CD14-positive monocyte (primary cell): Measurements from ENCODE around the gene COX5A. TPM values are rescaled to one million over a fixed set of nuclear protein-coding genes. Genes with fewer than 3 reads are reported as not detected.
"Not testable (repeated sequence)": the region's sequence is repeated elsewhere in the genome, so short reads cannot be mapped to it uniquely, and the experiment has no call there.

Experiments used
- DNase-seq, 3 donors: peaks; one replicate each; pipeline ENCODE4 v3.0.0-alpha.2; 2011 to 2022
- H2AFZ ChIP-seq: 2 replicates; pipeline ENCODE4 v1.6.0; 2012; ENCODE audit warnings: mild to moderate bottlenecking, low read depth, low read length, inconsistent platforms; ENCODE audit not compliant: insufficient read depth, poor library complexity, severe bottlenecking
- H3K27ac ChIP-seq, 2 donors: 1 replicate in 1 of 2; 2 replicates in 1 of 2; pipeline ENCODE4 v1.5.1; 2012 to 2013; ENCODE audit warnings: low read length in 2 of 2, control low read depth in 1 of 2, inconsistent platforms in 1 of 2, low read depth in 1 of 2, mild to moderate bottlenecking in 1 of 2
- H3K27me3 ChIP-seq, 2 donors: one replicate each; pipeline versions ENCODE4 v1.6.0 to v1.6.1; 2011 to 2013; ENCODE audit warnings: low read length in 2 of 2; ENCODE audit not compliant: control insufficient read depth in 2 of 2, insufficient read depth in 2 of 2
- H3K36me3 ChIP-seq, 2 donors: replicated peaks in 1 of 2; 1 replicate in 1 of 2; 2 replicates in 1 of 2; pipeline versions ENCODE4 v1.5.1 to v1.6.1; 2012 to 2013; ENCODE audit warnings: low read length in 2 of 2, control low read depth in 1 of 2, inconsistent platforms in 1 of 2, mild to moderate bottlenecking in 1 of 2; ENCODE audit not compliant: insufficient read depth in 2 of 2, control insufficient read depth in 1 of 2
- H3K4me1 ChIP-seq, 2 donors: 1 replicate in 1 of 2; 2 replicates in 1 of 2; pipeline versions ENCODE4 v1.5.1 to v1.6.1; 2012 to 2013; ENCODE audit warnings: low read length in 2 of 2, control low read depth in 1 of 2, inconsistent platforms in 1 of 2, mild to moderate bottlenecking in 1 of 2, moderate library complexity in 1 of 2; ENCODE audit not compliant: insufficient read depth in 2 of 2, control insufficient read depth in 1 of 2
- H3K4me2 ChIP-seq: replicated peaks from 2 replicates; pipeline ENCODE3; 2012; ENCODE audit warnings: low read length, moderate library complexity, mild to moderate bottlenecking; ENCODE audit not compliant: poor library complexity, severe bottlenecking; ENCODE audit errors: extremely low read depth
- H3K4me3 ChIP-seq, 3 experiments: fragments of 200-600 bp in 1 of 3; sonication (generic) in 1 of 3; replicated peaks in 1 of 3; 1 replicate in 2 of 3; 2 replicates in 1 of 3; pipeline ENCODE4 v1.5.1; 2011 to 2013; ENCODE audit warnings: low read length in 3 of 3, mild to moderate bottlenecking in 3 of 3, control low read depth in 2 of 3, low read depth in 2 of 3, inconsistent platforms in 1 of 3, moderate library complexity in 1 of 3
- H3K79me2 ChIP-seq: 2 replicates; pipeline ENCODE4 v1.6.0; 2012; ENCODE audit warnings: mild to moderate bottlenecking, control low read depth, inconsistent platforms, low read length, moderate library complexity; ENCODE audit not compliant: insufficient read depth
- H3K9ac ChIP-seq: 2 replicates; pipeline ENCODE4 v1.6.0; 2017; ENCODE audit warnings: low read length, mild to moderate bottlenecking; ENCODE audit not compliant: insufficient read depth, poor library complexity, severe bottlenecking
- H3K9me3 ChIP-seq, 2 donors: replicated peaks in 1 of 2; 1 replicate in 1 of 2; 2 replicates in 1 of 2; pipeline versions ENCODE4 v1.5.1 to v1.6.1; 2012 to 2013; ENCODE audit warnings: low read length in 2 of 2, control low read depth in 1 of 2; ENCODE audit not compliant: control insufficient read depth in 1 of 2, insufficient read depth in 1 of 2
- H4K20me1 ChIP-seq: 2 replicates; pipeline ENCODE4 v1.6.0; 2012; ENCODE audit warnings: mild to moderate bottlenecking, low read length, control low read depth, moderate library complexity; ENCODE audit not compliant: insufficient read depth
- H3K27ac Mint-ChIP-seq, 7 donors: one replicate each; pipeline ENCODE4 v1.8.0; 2020; ENCODE audit warnings: mild to moderate bottlenecking in 7 of 7, mixed read lengths in 7 of 7, moderate library complexity in 6 of 7, inconsistent platforms in 2 of 7
- H3K27me3 Mint-ChIP-seq, 3 donors: one replicate each; pipeline ENCODE4 v1.8.0; 2021 to 2022; ENCODE audit warnings: low read depth in 3 of 3, mild to moderate bottlenecking in 3 of 3, mixed read lengths in 3 of 3, moderate library complexity in 3 of 3, inconsistent platforms in 1 of 3
- H3K36me3 Mint-ChIP-seq, 2 donors: one replicate each; pipeline ENCODE4 v1.8.0; 2020; ENCODE audit warnings: mixed read lengths in 2 of 2, inconsistent platforms in 1 of 2, mild to moderate bottlenecking in 1 of 2
- H3K4me1 Mint-ChIP-seq: one replicate; pipeline ENCODE4 v1.8.0; 2020; ENCODE audit warnings: mild to moderate bottlenecking, mixed read lengths
- H3K4me3 Mint-ChIP-seq, 2 donors: one replicate each; pipeline ENCODE4 v1.8.0; 2020; ENCODE audit warnings: mild to moderate bottlenecking in 2 of 2, mixed read lengths in 2 of 2, moderate library complexity in 1 of 2
- H3K9me3 Mint-ChIP-seq, 7 donors: one replicate each; pipeline ENCODE4 v1.8.0; 2020 to 2022; ENCODE audit warnings: mixed read lengths in 7 of 7, mild to moderate bottlenecking in 6 of 7, moderate library complexity in 6 of 7, inconsistent platforms in 2 of 7
- CTCF ChIP-seq: fragments of 200-600 bp; IDR thresholded peaks from one replicate; pipeline ENCODE4 v1.8.0; 2022; ENCODE audit warnings: antibody characterized with exemption, mild to moderate bottlenecking
- WGBS: methylation state at CpG from one replicate; pipeline ENCODE4 v1.1.5; 2013; ENCODE audit warnings: missing lambda C conversion rate; ENCODE audit not compliant: insufficient coverage; 5-methylcytosine and 5-hydroxymethylcytosine counted together
- intact Hi-C, 2 donors: fragments of 100-400 bp; cut with micrococcal nuclease; formaldehyde crosslinking; loops; one replicate each; pipeline versions ENCODE4 v1.15.0 to v1.15.1; 2023
- polyA plus RNA-seq, 3 donors: library from polyadenylated mRNA; depleted of rRNA in 1 of 3; unstranded in 2 of 3; stranded (reverse) in 1 of 3; fragments of 300-500 nt in 2 of 3; fragments of >200 nt in 1 of 3; fragmentation: Illumina TruSeq in 2 of 3; gene quantifications; 1 replicate in 2 of 3; 2 replicates in 1 of 3; pipeline ENCODE4 v1.2.3, GENCODE V29; 2012 to 2021

COX5A gene
- polyA plus RNA-seq, 3 donors, result 127 to 498 (median 434) TPM

GRCh38 chr15:74889390-74889882 is 48.4 kb downstream of the COX5A start:
- Histone ChIP-seq H3K9ac (peak overlapping the region; percentile 77), H3K4me3 (peak overlapping the region; percentile 62 to 99 (median 97)), H3K9me3 (no peaks in the 10 kb centered on the region), H3K4me2 (peak overlapping the region; percentile 99), H4K20me1 (no peaks in the 10 kb centered on the region), H3K27me3 (no peaks in the 10 kb centered on the region), H2AFZ (peak overlapping the region; percentile 99), H3K36me3 (peaks cover 10 to 14% of the 10 kb centered on the region in 2 donors), H3K79me2 (peaks cover 6% of the 10 kb centered on the region), H3K4me1 (peaks cover 41 to 47% of the 10 kb centered on the region in 2 donors), H3K27ac (peak overlapping the region in 1 of 2 donors; percentile 84)
- WGBS, result 2% methylated on average over 8 of the region's 8 CpGs
- no peak for TF ChIP-seq CTCF
- peaks cover 51% of the 10 kb centered on the region for H3K4me1 Mint-ChIP-seq
- H3K27me3 Mint-ChIP-seq, result peaks cover 0 to 5% (median 0%) of the 10 kb centered on the region in 3 donors
- DNase-seq, result peak in 2 of 3 donors; percentile 28 to 30
- peak overlapping the region; percentile 55 to 88 (median 77) for H3K27ac Mint-ChIP-seq
- H3K4me3 Mint-ChIP-seq, result peak overlapping the region; percentile 91 to 96
- intact Hi-C loops, result no loop called here
- peaks cover 0 to 2% (median 0%) of the 10 kb centered on the region in 7 donors for H3K9me3 Mint-ChIP-seq
- peaks cover 15 to 24% of the 10 kb centered on the region in 2 donors for H3K36me3 Mint-ChIP-seq

DNA sequence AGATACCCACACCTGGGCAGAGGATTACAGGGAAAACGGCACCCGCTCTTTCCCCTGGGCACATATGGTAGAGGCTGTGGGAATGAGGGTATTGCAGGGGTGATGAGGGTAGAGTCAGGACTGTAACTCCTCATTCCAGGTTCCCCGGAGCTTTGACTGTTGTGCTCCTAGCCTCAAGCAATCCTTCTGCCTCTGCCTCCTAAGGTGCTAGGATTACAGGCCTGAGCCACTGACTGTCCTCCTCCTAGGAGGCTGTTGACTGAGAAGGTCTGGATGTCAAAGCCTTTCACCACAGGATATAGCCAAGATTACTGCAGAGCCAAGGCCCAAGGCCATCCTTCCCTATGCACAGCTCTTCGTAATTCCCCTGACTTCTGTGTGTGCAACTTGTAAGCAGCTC is 49.2 kb downstream of the COX5A start:
- H3K27me3 Mint-ChIP-seq, result peaks cover 0 to 5% (median 0%) of the 10 kb centered on the region in 3 donors
- peak overlapping the region in 1 of 2 donors; percentile 96 for H3K4me3 Mint-ChIP-seq
- intact Hi-C loops, result no loop called here
- no peak for DNase-seq
- H3K27ac ChIP-seq, result no peak overlapping the region
- H3K4me1 ChIP-seq, result peaks cover 48 to 54% of the 10 kb centered on the region in 2 donors
- no peaks in the 10 kb centered on the region for H4K20me1 ChIP-seq
- H3K4me2 ChIP-seq, result no peak overlapping the region
- no peak overlapping the region for H3K4me3 ChIP-seq
- H3K4me1 Mint-ChIP-seq, result peaks cover 57% of the 10 kb centered on the region
- no peak overlapping the region for H3K27ac Mint-ChIP-seq
- no peaks in the 10 kb centered on the region for H3K27me3 ChIP-seq
- no peaks in the 10 kb centered on the region for H3K9me3 ChIP-seq
- peaks cover 0 to 2% (median 0%) of the 10 kb centered on the region in 7 donors for H3K9me3 Mint-ChIP-seq
- TF ChIP-seq CTCF, result no peak
- peaks cover 15 to 21% of the 10 kb centered on the region in 2 donors for H3K36me3 Mint-ChIP-seq
- H3K36me3 ChIP-seq, result peaks cover 10 to 14% of the 10 kb centered on the region in 2 donors
- 100% methylated on average over 1 of the region's 4 CpGs for WGBS
- H2AFZ ChIP-seq, result no peak overlapping the region
- peaks cover 6% of the 10 kb centered on the region for H3K79me2 ChIP-seq
- H3K9ac ChIP-seq, result no peak overlapping the region

DNA sequence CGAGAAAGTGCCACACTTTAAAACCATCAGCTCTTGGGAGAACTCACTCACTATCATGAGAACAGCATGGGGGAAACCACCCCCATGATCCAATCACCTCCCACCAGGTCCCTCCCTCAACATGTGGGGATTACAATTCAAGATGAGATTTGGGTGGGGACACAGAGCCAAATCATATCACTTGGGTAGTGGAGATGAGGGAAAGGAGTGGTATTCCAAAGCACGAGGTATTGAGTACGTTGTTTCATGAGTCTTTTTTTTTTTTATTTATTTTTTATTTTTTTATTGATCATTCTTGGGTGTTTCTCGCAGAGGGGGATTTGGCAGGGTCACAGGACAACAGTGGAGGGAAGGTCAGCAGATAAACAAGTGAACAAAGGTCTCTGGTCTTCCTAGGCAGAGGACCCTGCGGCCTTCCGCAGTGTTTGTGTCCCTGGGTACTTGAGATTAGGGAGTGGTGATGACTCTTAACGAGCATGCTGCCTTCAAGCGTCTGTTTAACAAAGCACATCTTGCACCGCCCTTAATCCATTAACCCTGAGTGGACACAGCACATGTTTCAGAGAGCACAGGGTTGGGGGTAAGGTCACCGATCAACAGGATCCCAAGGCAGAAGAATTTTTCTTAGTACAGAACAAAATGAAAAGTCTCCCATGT is 50.2 kb downstream of the COX5A start:
- H3K27ac Mint-ChIP-seq, H2AFZ ChIP-seq, H3K4me3 ChIP-seq, H3K27ac ChIP-seq, H3K9me3 ChIP-seq, H3K4me2 ChIP-seq, H3K9me3 Mint-ChIP-seq, H3K27me3 ChIP-seq, H3K36me3 ChIP-seq, H3K27me3 Mint-ChIP-seq, DNase-seq, intact Hi-C loops, H3K79me2 ChIP-seq, H3K9ac ChIP-seq, H4K20me1 ChIP-seq, H3K4me3 Mint-ChIP-seq: not testable (repeated sequence)
- peaks cover 6 to 10% of the 10 kb centered on the region in 2 donors for H3K36me3 Mint-ChIP-seq
- H3K4me1 ChIP-seq, result peaks cover 55 to 60% of the 10 kb centered on the region in 2 donors
- WGBS, result no CpG with 5 or more reads among the region's 10 CpGs
- peaks cover 58% of the 10 kb centered on the region for H3K4me1 Mint-ChIP-seq
